IPS-20b (cell line): ENCODE measurements around the gene NKG7.

Source experiments
- H3K27ac ChIP-seq: one replicate; pipeline ENCODE4 v1.5.1; 2013; ENCODE audit warnings: low read length
- H3K27me3 ChIP-seq: 2 replicates; pipeline ENCODE4 v1.6.1; 2013; ENCODE audit warnings: mild to moderate bottlenecking, low read length, inconsistent platforms; ENCODE audit not compliant: insufficient read depth
- H3K36me3 ChIP-seq: 2 replicates; pipeline ENCODE4 v1.6.1; 2013; ENCODE audit warnings: low read depth, mild to moderate bottlenecking, inconsistent platforms, low read length, moderate library complexity; ENCODE audit not compliant: insufficient read depth
- H3K4me1 ChIP-seq: 2 replicates; pipeline ENCODE4 v1.6.1; 2013; ENCODE audit warnings: mild to moderate bottlenecking, control low read depth, inconsistent platforms, low read length, moderate library complexity; ENCODE audit not compliant: insufficient read depth
- H3K4me3 ChIP-seq: 2 replicates; pipeline ENCODE4 v1.5.1; 2013; ENCODE audit warnings: mild to moderate bottlenecking, low read length, inconsistent platforms
- H3K9ac ChIP-seq: 2 replicates; pipeline ENCODE4 v1.6.1; 2013; ENCODE audit warnings: low read depth, mild to moderate bottlenecking, inconsistent platforms, low read length, moderate library complexity
- H3K9me3 ChIP-seq: 2 replicates; pipeline ENCODE4 v1.6.1; 2013; ENCODE audit warnings: mild to moderate bottlenecking, low read depth, low read length, inconsistent platforms; ENCODE audit not compliant: insufficient read depth

Gene NKG7

GRCh38 chr19:51367565-51368365 lies 4.7 kb downstream of the NKG7 start:
- H3K9ac ChIP-seq = peak overlapping the region; percentile 89; the same call in 1 of the 2 replicates
- no peaks in the 10 kb centered on the region for H3K36me3 ChIP-seq
- peak overlapping the region; percentile 98 for H3K27ac ChIP-seq
- H3K27me3 ChIP-seq = no peaks in the 10 kb centered on the region
- peak overlapping the region; percentile 97 for H3K4me3 ChIP-seq
- peaks cover 15% of the 10 kb centered on the region for H3K4me1 ChIP-seq
- H3K9me3 ChIP-seq = no peaks in the 10 kb centered on the region

GRCh38 chr19:51367255-51367564 lies 5.2 kb downstream of the NKG7 start:
- peak overlapping the region; percentile 98 for H3K27ac ChIP-seq
- H3K4me1 ChIP-seq = peaks cover 15% of the 10 kb centered on the region
- no peaks in the 10 kb centered on the region for H3K36me3 ChIP-seq
- no peaks in the 10 kb centered on the region for H3K9me3 ChIP-seq
- H3K9ac ChIP-seq = peak overlapping the region; percentile 89
- no peaks in the 10 kb centered on the region for H3K27me3 ChIP-seq
- H3K4me3 ChIP-seq = peak overlapping the region; percentile 97

- Histone ChIP-seq H3K9ac (peak overlapping the region; percentile 89), H3K4me1 (peaks cover 15% of the 10 kb centered on the region)
Observed at GRCh38 chr19:51366389-51367254, 5.8 kb downstream of the NKG7 start.

GRCh38 chr19:51365965-51366388 lies 6.5 kb downstream of the NKG7 start, which contains the start of gene ETFB:
ETFB (minus strand) TSS chr19:51366388; CDS start chr19:51366326, 62 bp downstream.
- H3K4me1 ChIP-seq = peaks cover 15% of the 10 kb centered on the region

More at GRCh38 chr19:51366389-51367254, 5.8 kb downstream of the NKG7 start:
- H3K27me3 ChIP-seq = no peaks in the 10 kb centered on the region
- peak overlapping the region; percentile 97 for H3K4me3 ChIP-seq
- no peaks in the 10 kb centered on the region for H3K9me3 ChIP-seq
- H3K27ac ChIP-seq = peak overlapping the region; percentile 98
- no peaks in the 10 kb centered on the region for H3K36me3 ChIP-seq

GRCh38 chr19:51365211-51365964 lies 7.1 kb downstream of the NKG7 start:
- Histone ChIP-seq H3K9me3 (no peaks in the 10 kb centered on the region), H3K27ac (no peak overlapping the region), H3K4me3 (peak overlapping the region; percentile 78), H3K9ac (peak overlapping the region; percentile 80), H3K4me1 (peaks cover 15% of the 10 kb centered on the region), H3K27me3 (no peaks in the 10 kb centered on the region), H3K36me3 (no peaks in the 10 kb centered on the region)

More at GRCh38 chr19:51365965-51366388, 6.5 kb downstream of the NKG7 start, which contains the start of gene ETFB:
- H3K9me3 ChIP-seq = no peaks in the 10 kb centered on the region
- peak within 1 kb of the TSS; percentile 89 for H3K9ac ChIP-seq
- peak within 1 kb of the TSS; percentile 98 for H3K27ac ChIP-seq
- peak within 1 kb of the TSS; percentile 97 for H3K4me3 ChIP-seq
- no peaks in the 10 kb centered on the region for H3K36me3 ChIP-seq
- no peaks in the 10 kb centered on the region for H3K27me3 ChIP-seq

- Histone ChIP-seq H3K27me3 (no peaks in the 10 kb centered on the region), H3K9me3 (no peaks in the 10 kb centered on the region), H3K4me1 (peaks cover 15% of the 10 kb centered on the region), H3K36me3 (no peaks in the 10 kb centered on the region), H3K4me3 (no peak overlapping the region), H3K9ac (no peak overlapping the region), H3K27ac (no peak overlapping the region)
Observed at GRCh38 chr19:51364200-51365106, 8.0 kb downstream of the NKG7 start.

GRCh38 chr19:51361239-51361638 lies 11.2 kb downstream of the NKG7 start:
- Histone ChIP-seq H3K4me3 (no peak overlapping the region), H3K36me3 (no peaks in the 10 kb centered on the region), H3K9ac (no peak overlapping the region), H3K4me1 (peaks cover 9% of the 10 kb centered on the region; the same call in 1 of the 2 replicates), H3K27me3 (no peaks in the 10 kb centered on the region), H3K9me3 (no peaks in the 10 kb centered on the region), H3K27ac (no peak overlapping the region)

- Histone ChIP-seq H3K9me3 (no peaks in the 10 kb centered on the region), H3K27me3 (no peaks in the 10 kb centered on the region), H3K4me1 (peaks cover 5% of the 10 kb centered on the region), H3K27ac (no peak overlapping the region), H3K4me3 (no peak overlapping the region), H3K9ac (no peak overlapping the region), H3K36me3 (no peaks in the 10 kb centered on the region)
Observed at GRCh38 chr19:51359294-51359693, 13.2 kb downstream of the NKG7 start.

GRCh38 chr19:51357952-51358351 lies 14.5 kb downstream of the NKG7 start:
- Histone ChIP-seq H3K4me1 (peaks cover 9% of the 10 kb centered on the region), H3K9ac (no peak overlapping the region), H3K27ac (no peak overlapping the region), H3K36me3 (no peaks in the 10 kb centered on the region), H3K9me3 (no peaks in the 10 kb centered on the region), H3K4me3 (no peak overlapping the region), H3K27me3 (no peaks in the 10 kb centered on the region)

GRCh38 chr19:51356159-51356801 lies 16.2 kb downstream of the NKG7 start:
- no peak overlapping the region for H3K27ac ChIP-seq
- H3K9me3 ChIP-seq = no peaks in the 10 kb centered on the region
- H3K9ac ChIP-seq = no peak overlapping the region
- H3K4me3 ChIP-seq = no peak overlapping the region
- H3K27me3 ChIP-seq = no peaks in the 10 kb centered on the region
- peaks cover 7% of the 10 kb centered on the region; the same call in 1 of the 2 replicates for H3K4me1 ChIP-seq
- H3K36me3 ChIP-seq = peaks cover 2% of the 10 kb centered on the region; the same call in 1 of the 2 replicates
